ENCODE measurements around the gene FAM234A.
"Not testable (repeated sequence)": the region's sequence is repeated elsewhere in the genome, so short reads cannot be mapped to it uniquely, and the experiment has no call there.

The FAM234A gene

DNA sequence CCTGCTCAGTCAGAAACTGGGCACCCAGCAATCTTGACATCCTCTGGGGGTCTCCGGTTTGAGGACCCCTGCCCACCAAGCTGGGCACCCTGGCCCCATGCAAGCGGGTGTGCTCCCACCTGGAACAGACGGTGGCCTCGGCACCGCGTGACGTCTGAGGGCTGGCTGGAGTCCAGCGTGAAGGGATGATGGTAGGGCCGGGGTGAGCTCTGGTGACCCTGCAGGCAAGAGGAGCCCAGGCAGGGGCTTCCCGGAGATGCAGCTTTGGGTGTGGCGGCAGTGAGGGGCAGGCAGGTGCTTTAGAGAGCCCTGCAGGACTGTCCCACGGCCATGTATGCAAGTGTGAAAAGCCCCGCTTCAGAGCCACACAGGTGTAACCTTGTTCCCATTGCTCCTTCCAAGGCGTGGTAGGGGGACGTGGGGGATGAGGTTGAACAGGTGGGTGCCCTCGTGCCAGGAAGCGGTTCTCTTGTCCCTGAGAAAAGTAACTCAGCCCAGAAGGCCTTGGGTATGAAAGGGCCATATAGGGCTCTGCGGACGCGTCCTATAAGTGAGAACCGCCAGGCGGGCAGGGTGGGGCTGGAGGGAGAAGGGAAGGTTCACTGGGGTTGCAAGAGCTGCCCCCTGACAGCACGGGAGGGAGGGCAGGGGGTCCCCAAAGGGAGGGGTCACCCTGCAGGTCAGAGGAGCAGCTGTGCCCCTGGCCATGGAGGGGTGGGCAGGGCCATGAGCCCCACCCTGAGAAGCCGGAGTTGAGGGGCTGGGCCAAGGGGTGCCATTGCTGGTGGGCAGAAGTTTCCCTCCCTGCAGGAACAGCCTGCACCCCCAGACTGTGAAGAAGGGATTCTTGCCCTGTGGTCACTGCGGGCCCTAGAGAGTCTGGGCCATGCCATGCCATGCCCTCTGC, 31.9 kb downstream of the FAM234A start:
- H3K27ac ChIP-seq, result no peak overlapping the region
- TF ChIP-seq, protein P1, sequence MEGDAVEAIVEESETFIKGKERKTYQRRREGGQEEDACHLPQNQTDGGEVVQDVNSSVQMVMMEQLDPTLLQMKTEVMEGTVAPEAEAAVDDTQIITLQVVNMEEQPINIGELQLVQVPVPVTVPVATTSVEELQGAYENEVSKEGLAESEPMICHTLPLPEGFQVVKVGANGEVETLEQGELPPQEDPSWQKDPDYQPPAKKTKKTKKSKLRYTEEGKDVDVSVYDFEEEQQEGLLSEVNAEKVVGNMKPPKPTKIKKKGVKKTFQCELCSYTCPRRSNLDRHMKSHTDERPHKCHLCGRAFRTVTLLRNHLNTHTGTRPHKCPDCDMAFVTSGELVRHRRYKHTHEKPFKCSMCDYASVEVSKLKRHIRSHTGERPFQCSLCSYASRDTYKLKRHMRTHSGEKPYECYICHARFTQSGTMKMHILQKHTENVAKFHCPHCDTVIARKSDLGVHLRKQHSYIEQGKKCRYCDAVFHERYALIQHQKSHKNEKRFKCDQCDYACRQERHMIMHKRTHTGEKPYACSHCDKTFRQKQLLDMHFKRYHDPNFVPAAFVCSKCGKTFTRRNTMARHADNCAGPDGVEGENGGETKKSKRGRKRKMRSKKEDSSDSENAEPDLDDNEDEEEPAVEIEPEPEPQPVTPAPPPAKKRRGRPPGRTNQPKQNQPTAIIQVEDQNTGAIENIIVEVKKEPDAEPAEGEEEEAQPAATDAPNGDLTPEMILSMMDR (conservative IDR thresholded peaks at IDR 0.05), result no peak
- no peak for TF ChIP-seq ZFX (IDR thresholded peaks at IDR 0.05)

DNA sequence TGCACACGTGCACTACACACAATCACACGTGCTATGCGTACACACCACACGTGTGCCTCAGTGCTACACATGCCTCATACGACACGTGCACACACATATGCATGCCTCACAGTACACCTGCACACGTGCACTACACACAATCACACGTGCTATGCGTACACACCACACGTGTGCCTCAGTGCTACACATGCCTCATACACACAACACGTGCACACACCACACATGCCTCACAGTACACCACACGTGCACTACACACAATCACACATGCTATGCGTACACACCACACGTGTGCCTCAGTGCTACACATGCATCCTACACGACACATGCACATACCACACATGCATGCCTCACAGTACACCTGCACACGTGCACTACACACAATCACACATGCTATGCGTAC, 32.9 kb downstream of the FAM234A start:
- H3K27ac ChIP-seq, result not testable (repeated sequence)

DNA sequence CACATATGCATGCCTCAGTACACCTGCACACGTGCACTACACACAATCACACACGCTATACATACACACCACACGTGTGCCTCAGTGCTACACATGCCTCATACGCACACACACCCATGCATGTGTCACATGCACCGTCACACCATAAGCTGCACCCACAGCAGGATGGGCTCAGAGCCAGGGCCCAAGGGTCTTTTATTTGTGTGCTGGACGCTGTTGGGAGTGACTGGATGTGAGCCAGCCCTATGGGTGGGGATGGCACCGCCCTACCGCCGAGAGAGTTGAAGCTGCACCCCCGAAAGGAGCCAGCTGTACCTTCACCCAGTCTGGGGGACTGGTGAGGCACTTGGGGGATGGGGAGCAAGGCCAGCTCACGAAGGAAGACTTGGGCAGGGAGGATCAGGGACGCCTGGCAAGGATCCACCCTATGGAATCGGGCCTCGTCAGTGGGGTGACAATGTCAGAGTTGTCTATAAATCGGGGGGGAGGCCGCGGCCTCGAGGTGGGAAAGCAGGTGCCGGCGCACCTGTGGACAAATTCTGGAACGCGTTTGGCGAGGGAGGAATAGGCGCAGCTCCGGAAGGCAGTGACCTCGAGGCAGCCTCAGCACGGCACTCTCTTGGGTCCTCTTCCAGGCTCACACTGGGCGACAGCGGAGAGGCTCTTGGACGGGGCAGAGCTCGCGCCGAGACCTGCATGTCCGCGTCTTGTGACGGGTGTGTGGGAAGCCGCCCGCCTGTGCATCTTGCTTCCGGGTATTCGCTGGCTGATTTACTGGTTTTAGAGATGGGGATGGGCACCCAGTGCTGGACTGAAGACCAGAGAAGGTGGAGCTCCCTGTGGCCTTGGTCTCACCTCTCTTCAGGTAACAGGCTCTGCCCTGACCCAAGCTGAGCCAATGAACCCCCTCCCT, 33.8 kb downstream of the FAM234A start:
- peak overlapping the region; percentile 54 for H3K27ac ChIP-seq
- TF ChIP-seq, protein P1 (conservative IDR thresholded peaks at IDR 0.05), result no peak
- TF ChIP-seq ZFX (IDR thresholded peaks at IDR 0.05), result no peak

DNA sequence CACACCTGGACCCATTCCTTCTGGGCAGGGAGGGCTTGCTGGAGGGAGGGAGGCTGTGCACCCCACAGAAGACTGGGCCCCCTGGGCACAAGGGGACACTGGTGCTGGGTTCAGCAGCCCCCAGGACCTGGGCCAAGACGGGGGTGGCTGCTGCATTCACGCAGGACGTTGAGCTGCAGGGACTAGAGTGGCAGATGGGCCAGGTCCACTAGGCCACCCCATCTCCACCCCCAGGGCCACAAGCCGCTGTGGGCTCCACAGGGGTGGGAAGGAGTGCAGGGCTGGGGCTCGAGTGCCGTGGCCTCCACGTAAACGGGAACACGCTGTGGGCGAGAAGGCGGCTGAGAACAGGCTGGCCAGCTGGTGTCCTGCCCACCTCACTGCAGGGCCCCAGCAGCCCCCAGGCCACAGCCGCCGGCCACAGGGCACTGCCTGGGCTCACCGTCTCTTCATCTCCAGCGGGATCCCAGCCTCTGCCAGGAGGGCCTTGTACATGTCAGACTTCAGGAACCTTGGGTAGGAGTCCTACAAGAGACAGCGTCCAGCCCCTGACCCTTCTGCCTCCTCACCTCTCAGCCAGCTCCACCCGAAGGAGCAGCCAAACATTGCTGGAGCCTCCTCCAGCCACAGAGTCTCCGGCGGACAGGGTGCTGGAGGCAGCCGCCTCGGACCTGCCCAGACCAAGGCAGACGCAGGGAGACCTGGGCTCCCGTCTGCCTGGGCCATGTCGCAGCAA, 34.6 kb downstream of the FAM234A start:
- no peak for TF ChIP-seq ZFX (IDR thresholded peaks at IDR 0.05)
- TF ChIP-seq, protein P1 (conservative IDR thresholded peaks at IDR 0.05), result no peak
- peak overlapping the region; percentile 54 for H3K27ac ChIP-seq

DNA sequence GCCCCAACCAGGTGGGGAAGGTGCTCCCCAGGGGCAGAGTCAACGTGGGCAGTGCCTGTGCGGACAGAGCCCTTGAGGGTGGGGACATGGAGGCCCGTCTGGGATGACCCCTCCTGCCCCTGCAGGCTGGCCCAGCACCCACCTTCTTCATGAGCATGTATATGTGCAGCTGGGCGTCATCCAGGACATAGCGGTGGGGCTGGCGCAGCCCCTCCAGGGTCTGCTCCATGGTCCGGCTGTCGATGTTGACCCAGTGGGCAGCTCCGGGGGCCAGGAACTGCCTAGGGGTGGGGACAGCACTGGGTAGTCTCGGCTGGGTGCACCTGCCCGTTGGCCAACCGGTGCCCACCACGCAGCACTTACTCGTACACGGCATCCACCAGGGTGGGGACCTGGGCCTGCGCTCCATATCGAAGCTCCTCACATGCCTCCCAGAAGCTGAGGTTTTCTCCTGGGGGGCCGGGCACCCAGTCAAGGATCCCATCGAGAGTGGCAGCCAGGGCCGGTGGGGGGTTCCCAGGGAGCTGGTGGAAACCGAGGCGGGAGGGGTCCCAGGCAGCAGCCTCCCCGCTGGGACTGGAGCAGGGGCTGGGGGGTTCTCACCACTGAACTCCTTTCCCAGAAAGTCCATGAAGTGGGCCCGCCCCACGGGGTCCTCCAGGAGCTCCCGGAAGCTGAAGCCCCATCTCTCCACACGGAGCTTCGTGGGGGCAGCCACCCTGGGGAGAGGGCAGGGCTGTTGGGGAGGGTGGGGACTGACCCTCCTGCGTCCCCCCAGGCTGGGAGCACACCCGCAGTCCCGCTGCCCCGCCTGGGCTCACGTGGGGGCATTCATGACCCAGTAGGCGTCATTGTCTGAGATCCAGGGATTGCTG, 36.0 kb downstream of the FAM234A start:
- TF ChIP-seq, protein P1 (conservative IDR thresholded peaks at IDR 0.05), result no peak
- no peak for TF ChIP-seq ZFX (IDR thresholded peaks at IDR 0.05)
- H3K27ac ChIP-seq, result no peak overlapping the region

DNA sequence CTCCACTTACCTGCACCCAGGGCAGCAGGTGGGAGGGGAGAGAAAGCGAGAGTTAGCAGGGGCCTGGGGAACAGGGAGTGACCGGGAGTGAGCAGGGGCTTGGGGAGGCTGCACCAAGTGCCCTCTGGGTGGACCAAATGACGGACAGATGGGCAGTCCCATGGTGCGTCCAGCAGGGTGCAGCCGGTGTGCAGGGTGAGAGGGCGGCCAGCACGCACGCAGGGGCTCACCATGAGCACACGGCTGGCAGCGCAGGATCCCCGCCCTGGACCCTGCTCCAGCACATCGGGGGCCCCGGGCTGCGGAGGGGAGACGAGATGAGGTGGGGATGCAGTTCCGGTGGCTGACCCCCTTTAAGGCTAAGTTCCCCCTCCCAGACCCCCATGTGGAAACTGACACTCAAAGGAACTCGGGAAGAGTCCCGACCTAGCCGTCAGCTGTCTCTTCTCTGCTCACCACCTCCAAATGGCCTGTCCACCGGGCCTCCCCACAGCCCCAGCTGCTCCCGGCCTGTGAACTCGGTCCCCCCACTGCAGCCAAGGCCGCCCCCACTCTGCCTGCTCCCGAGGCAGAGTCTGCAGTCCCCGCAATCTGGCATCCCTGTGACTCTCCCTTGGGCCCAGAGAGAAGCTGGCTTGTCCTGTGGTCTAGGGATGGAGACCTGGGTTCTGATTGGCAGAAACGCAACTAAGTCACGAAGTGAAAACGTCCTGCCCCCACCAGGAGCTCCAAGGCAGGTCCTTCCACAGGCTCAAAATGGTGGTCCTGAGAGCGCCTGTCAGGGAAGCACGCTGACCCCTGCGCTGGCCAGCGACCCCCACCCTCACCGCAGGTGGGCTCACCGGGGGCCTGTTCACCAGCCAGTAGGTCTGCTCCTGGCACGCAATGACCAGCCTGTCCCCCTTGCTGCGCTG, 38.3 kb downstream of the FAM234A start:
- no peak overlapping the region; the same call in 1 of the 2 replicates for H3K27ac ChIP-seq

More for the DNA sequence above, 38.3 kb downstream of the FAM234A start:
- TF ChIP-seq, protein P1 (conservative IDR thresholded peaks at IDR 0.05), result no peak
- no peak for TF ChIP-seq ZFX (IDR thresholded peaks at IDR 0.05)
